K562 (cell line): ENCODE data around the gene ATP2A3. TPM values are rescaled to one million over a fixed set of nuclear protein-coding genes. Genes with fewer than 3 reads are reported as not detected.

Source experiments
- ATF3 ChIP-seq, 2 experiments: fragments of 450-650 bp in 1 of 2; sonication (generic) in 1 of 2; formaldehyde crosslinking in 1 of 2; IDR thresholded peaks in 1 of 2; conservative IDR thresholded peaks in 1 of 2; 2 replicates each; pipeline versions ENCODE4 v1.6.1 to v1.8.1; 2016 to 2023; ENCODE audit warnings: mild to moderate bottlenecking in 2 of 2, moderate library complexity in 2 of 2, inconsistent platforms in 1 of 2, missing genetic modification reagents in 1 of 2
- FOS ChIP-seq: IDR thresholded peaks from 3 replicates; pipeline ENCODE4 v1.6.1; 2011; ENCODE audit not compliant: insufficient read length; ENCODE audit errors: extremely low read depth
- MEF2A ChIP-seq: IDR thresholded peaks from 2 replicates; pipeline ENCODE4 v1.6.1; 2011; ENCODE audit warnings: low read depth, mild to moderate bottlenecking, low read length, moderate library complexity; ENCODE audit not compliant: control insufficient read depth
- MGA ChIP-seq: fragments of 450-650 bp; IDR thresholded peaks from 2 replicates; pipeline ENCODE4 v1.6.1; 2016; ENCODE audit warnings: mild to moderate bottlenecking, moderate library complexity
- MTF1 ChIP-seq: fragments of 250-450 bp; sonication (Bioruptor Pico); IDR thresholded peaks from 2 replicates; pipeline ENCODE4 v1.9.0; 2021; ENCODE audit warnings: moderate library complexity, mild to moderate bottlenecking, inconsistent platforms, borderline replicate concordance
- PHF8 ChIP-seq: fragments of 200-600 bp; sonication (generic); IDR thresholded peaks from 2 replicates; pipeline ENCODE4 v1.6.1; 2012; ENCODE audit warnings: mixed run types, mild to moderate bottlenecking, inconsistent platforms, low read length, moderate library complexity, borderline replicate concordance
- ZMIZ1 ChIP-seq, 2 experiments: fragments of 150-350 bp in 1 of 2; IDR thresholded peaks; 2 replicates each; pipeline ENCODE4 v1.6.1; 2012 to 2016; ENCODE audit warnings: low read depth in 2 of 2, low read length in 2 of 2, mild to moderate bottlenecking in 1 of 2, moderate library complexity in 1 of 2
- polyA plus RNA-seq, 8 experiments: library from polyadenylated mRNA; depleted of rRNA in 4 of 8; stranded (reverse) in 5 of 8; unstranded in 3 of 8; fragments of >200 nt; fragmentation: Nextera tagmentation in 2 of 8; fragmentation: Illumina TruSeq in 1 of 8; extraction: Ambion mirVana in 2 of 8; extraction: Trizol in 1 of 8; gene quantifications; 2 replicates each; pipeline versions ENCODE4 v1.2.1 to v1.2.3, GENCODE V29; 2011 to 2014; ENCODE audit warnings: inconsistent platforms in 1 of 8, missing spikeins in 1 of 8
- total RNA-seq, 7 experiments: library from RNA; depleted of rRNA in 6 of 7; stranded (reverse); fragments of >200 nt in 6 of 7; fragmentation: Illumina TruSeq in 2 of 7; extraction: Trizol in 2 of 7; gene quantifications; 2 replicates each; pipeline versions ENCODE4 v1.2.1 to v1.2.3, GENCODE V29; 2011 to 2021; ENCODE audit warnings: low replicate concordance in 1 of 7
- TF ChIP-seq, protein P1 (sequence below): fragments of 450-650 bp; IDR thresholded peaks from 2 replicates; pipeline ENCODE4 v1.6.1; 2016

ATP2A3 gene
- total and polyA plus RNA-seq, 9 of the 15 experiments (the other 6 are each of a cell fraction or from before 2014, with no cell fraction given) = 0.65 to 103 (median 31.3) TPM

DNA sequence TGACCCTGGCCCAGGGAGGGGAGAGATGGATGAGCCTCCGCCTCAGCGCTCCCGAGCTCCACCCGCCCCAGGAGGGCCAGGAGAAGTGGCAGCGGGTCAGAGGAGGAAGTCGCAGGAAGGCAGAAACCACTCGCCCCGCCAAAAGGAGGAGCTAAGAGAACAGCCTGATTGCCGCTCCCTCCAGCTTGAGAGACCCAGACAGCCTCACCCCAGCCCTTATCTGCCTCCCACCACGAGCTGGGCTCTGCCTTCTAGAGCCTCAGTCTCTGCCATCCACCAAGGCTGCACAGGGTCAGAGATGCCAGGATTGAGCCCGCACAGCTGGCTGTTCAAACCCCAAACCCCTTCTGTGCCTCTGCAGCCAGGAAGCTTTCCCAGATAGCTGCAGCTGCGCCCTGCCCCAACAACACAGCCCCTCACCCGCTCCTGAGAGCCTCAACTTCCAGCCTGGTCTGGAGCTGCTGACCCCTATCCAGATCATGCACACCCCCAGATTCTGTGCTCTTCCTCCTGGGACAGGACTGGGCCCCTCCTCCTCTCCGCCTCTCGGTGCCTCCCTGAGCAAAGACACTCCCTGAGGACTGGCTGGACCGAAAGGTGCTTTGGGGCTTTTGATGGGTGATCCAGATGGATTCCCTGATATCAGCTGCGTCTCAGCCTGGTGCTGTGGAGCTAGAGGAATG is 1.0 kb upstream of the ATP2A3 start (continued):
- TF ChIP-seq MGA = peak; percentile 35; the same call in 1 of the 2 replicates
- no peak for TF ChIP-seq MEF2A
- 0 out of 4 replicates have a peak, but pooled peaks of 1 of the 2 experiments have one; percentile 32 for TF ChIP-seq ZMIZ1 (IDR thresholded peaks at IDR 0.05; ENCODE audit: low read depth in 2 of 2, low read length in 2 of 2)
- no peak for TF ChIP-seq ATF3 (IDR thresholded peaks at IDR 0.05)
- TF ChIP-seq ATF3 (CRISPR knock-in tag; conservative IDR thresholded peaks at IDR 0.05) = no peak
- TF ChIP-seq, protein P1, sequence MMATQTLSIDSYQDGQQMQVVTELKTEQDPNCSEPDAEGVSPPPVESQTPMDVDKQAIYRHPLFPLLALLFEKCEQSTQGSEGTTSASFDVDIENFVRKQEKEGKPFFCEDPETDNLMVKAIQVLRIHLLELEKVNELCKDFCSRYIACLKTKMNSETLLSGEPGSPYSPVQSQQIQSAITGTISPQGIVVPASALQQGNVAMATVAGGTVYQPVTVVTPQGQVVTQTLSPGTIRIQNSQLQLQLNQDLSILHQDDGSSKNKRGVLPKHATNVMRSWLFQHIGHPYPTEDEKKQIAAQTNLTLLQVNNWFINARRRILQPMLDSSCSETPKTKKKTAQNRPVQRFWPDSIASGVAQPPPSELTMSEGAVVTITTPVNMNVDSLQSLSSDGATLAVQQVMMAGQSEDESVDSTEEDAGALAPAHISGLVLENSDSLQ = no peak
- no peak for TF ChIP-seq FOS
- no peak for TF ChIP-seq MTF1 (CRISPR knock-in tag)
- peak; percentile 16; the same call in 1 of the 2 replicates for TF ChIP-seq PHF8
